GM12801 (cell line): ENCODE measurements around the gene SH3RF3.

Experiments
- TF ChIP-seq, protein P1 (sequence below): IDR thresholded peaks from one replicate; pipeline ENCODE4 v1.5.1; 2011; ENCODE audit warnings: control low read depth; ENCODE audit not compliant: insufficient read length; ENCODE audit errors: extremely low read depth

The SH3RF3 gene

DNA sequence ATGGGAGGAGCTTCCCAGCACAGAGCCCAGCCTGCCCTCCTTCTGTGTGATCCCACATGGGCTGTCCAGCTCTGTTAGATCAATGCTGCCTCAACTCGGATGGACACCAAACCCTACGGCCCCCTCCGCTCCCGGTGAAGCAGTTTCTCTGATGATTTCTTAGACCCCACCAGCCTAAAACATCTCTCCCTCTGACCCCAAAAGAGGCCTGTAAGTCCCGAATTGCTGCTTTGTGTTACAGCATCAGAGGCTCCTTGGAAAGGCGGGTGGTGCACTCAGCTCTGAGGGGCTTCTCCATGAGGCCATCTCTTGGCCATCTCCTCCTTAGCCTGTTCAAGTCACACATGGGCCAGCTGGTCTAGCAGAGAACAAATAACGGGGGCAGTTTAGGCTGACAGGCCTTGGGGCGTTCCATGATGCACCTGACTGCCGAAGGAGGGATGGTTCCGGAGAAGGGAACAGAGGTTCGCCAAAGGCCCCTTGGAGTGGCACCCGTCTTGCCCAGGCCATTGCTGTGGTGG lies 240.7 kb downstream of the SH3RF3 start:
- TF ChIP-seq, protein P1, sequence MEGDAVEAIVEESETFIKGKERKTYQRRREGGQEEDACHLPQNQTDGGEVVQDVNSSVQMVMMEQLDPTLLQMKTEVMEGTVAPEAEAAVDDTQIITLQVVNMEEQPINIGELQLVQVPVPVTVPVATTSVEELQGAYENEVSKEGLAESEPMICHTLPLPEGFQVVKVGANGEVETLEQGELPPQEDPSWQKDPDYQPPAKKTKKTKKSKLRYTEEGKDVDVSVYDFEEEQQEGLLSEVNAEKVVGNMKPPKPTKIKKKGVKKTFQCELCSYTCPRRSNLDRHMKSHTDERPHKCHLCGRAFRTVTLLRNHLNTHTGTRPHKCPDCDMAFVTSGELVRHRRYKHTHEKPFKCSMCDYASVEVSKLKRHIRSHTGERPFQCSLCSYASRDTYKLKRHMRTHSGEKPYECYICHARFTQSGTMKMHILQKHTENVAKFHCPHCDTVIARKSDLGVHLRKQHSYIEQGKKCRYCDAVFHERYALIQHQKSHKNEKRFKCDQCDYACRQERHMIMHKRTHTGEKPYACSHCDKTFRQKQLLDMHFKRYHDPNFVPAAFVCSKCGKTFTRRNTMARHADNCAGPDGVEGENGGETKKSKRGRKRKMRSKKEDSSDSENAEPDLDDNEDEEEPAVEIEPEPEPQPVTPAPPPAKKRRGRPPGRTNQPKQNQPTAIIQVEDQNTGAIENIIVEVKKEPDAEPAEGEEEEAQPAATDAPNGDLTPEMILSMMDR: no peak

DNA sequence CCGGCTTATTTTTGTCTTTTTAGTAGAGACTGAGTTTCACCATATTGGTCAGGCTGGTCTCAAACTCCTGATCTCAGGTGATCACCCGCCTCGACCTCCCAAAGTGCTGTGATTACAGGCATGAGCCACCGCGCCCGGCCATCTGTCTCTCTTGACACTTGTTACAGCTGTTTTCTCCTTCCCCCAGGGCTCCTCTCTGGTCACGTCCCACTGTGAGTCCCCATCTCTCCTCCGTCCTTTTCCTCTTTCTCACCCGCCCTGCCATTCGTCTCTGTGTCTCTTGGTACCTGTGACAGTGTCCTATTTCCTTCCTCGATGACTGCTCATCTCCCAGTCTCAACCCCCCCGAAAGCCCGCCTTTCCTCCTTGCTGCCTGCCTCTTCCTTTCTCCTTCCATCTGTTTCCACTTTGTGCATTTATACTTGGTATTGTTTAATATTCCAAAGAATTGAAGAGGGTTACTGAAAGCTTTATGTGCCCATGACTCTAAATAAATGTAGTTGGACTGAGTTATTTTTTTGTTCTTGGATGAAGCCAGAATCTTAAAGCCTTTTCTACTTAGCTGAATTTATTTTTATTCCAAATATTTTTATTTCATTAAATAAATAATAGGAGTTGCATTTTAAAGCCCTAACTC lies 241.5 kb downstream of the SH3RF3 start:
- TF ChIP-seq, protein P1: no peak

DNA sequence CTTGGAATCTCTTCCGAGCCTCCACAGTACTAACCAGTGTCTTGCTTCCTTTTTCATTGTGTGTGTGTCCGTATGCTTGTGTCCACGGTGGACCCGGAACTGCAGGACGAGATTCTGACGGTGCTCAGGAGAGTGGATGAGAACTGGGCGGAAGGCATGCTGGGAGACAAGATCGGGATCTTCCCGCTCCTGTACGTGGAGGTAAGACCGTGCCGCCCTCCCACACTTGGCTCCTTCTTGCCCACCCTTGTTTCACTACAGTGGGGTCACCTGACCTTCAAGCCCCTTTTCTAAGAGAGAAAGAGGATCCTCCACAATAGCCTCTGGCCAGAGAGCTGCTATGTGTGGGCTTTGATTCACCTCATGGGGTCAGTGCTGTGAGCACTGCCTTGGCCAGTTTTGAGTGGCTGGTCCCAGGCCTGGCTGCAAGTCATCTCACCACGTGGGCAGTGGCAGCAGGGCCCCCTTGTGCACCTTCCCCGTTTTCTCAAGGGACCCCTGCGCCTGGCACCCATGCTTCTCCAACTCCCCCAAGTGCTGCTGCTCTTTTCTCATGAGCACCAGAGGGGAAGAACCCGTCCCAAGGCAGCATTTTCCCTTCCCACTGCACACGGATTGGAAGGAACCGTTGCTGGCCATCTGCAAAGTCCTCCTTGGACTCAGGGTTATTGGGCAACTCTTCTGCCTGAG lies 242.6 kb downstream of the SH3RF3 start:
- TF ChIP-seq, protein P1: no peak

DNA sequence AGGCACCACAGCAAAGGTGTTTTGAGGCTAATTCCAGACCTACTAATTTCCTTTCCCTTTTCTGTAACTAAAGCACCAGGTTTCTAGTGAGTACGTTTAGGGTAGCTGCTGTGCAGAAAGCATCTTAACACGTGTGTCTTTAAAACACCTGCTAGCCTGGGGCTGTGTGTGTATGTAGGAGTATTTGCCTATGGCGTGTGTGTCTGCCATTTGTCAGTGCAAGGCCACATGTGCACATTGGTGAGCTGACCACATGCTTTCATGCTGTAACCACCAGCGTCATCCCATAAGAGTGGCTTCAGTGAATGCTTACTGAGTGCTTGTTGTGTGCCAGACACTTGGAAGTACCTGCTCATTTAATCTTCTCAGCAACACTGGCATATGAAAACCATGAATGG lies 243.2 kb downstream of the SH3RF3 start:
- TF ChIP-seq, protein P1: no peak

DNA sequence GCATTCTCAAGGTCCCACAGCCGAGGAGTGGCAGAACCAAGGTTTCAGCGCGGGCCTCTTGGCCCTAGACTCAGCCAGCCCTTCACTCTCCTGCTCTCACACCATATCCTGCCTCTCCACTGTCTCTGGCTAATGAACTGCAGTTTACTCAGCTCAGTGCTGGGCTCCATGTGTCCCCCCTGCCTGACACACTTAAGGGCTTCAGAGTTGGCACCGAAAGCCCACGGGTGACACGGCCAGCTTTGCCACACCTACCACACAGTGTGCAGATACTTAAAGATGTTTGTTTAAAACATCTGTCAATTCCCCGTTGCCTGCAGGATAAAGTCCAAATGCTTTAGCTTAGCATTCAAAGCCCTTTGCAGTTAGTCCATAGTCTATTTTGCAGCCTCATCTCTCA lies 243.6 kb downstream of the SH3RF3 start:
- TF ChIP-seq, protein P1: no peak

DNA sequence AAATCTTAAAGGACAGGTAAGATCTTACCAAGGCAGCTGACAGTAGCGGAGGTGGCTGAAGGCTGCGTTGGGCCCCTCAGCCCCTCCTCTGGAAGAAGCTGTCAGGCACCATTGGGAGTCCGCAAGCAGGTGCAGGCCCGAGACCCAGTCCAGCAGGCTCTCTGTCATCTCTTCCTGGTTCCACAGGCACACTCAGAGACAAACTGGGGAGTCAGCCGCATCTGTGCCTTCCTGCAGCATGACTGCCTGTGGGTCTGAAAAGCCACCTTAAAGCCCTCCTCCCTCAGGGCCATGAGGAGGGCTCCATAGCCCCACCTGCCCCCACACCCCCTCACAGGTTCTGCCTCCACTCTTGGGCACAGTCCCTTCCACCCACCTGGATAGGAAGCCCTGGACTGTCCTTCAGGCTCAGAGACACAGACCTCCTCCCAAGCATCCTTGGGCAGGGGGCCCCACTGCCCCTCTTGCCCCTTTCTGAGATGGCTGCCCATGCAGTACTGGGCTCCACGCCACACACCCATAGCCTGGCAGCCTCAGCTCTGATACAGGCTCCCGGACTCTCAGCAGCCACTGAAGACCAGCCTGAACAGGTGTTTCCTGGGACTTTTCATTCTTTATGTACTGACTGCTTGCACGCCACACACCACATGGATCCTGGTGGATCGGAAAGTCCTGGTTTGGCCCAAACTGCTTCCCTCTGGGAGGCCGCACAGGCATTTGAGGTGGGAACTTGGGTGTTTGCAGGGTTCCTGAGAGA lies 245.0 kb downstream of the SH3RF3 start:
- TF ChIP-seq, protein P1: no peak

DNA sequence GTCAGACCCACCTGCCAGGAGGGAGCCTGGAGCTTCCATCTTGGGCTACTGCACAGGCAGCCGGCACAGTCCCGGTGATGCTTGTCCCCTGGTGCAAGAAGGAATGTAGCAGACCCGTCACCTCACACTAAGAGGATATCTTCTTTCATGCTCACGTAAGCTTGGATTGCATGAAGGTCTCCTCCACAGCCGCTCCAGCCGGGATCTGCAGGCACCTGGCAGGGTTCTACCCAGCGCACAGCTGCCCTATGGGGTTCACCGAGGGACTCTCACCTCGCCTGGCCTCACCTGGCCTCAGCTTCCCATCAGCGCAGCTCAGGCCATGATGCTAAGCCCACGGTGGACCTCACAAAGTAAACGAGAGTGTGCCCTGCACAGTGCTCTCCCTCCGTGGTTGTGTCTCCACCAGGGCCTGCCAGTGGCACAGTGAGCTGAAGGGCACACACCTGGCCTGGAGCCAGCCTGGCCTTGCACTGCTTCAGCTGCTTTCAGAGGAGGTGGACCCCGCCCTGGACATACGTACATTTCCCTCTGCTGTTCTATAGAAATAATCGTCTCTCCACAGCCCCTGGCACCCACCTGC lies 245.6 kb downstream of the SH3RF3 start:
- TF ChIP-seq, protein P1: no peak
